Peyer's patch (tissue), 4 donors: ENCODE results near the gene TFF2. TPM values are rescaled to one million over a fixed set of nuclear protein-coding genes. Genes with fewer than 3 reads are reported as not detected.

ENCODE experiments used
- DNase-seq, 3 donors: peaks; one replicate each; pipeline ENCODE4 v3.0.0-alpha.2; 2017 to 2019
- H3K27ac ChIP-seq, 4 donors: fragments of 200-600 bp; sonication (generic); one replicate each; pipeline ENCODE4 v1.5.1; 2016 to 2019
- H3K27me3 ChIP-seq, 2 donors: fragments of 200-600 bp; sonication (generic); one replicate each; pipeline ENCODE4 v1.5.1; 2019
- H3K36me3 ChIP-seq, 3 donors: fragments of 200-600 bp; sonication (generic); one replicate each; pipeline ENCODE4 v1.5.1; 2016 to 2019
- H3K4me1 ChIP-seq, 4 donors: fragments of 200-600 bp; sonication (generic); one replicate each; pipeline ENCODE4 v1.5.1; 2016 to 2019
- H3K4me3 ChIP-seq, 4 donors: fragments of 200-600 bp; sonication (generic); 1 replicate in 3 of 4; 2 replicates in 1 of 4; pipeline ENCODE4 v1.5.1; 2016 to 2019; ENCODE audit warnings: mild to moderate bottlenecking in 1 of 4
- H3K9me3 ChIP-seq, 4 donors: fragments of 200-600 bp; sonication (generic); one replicate each; pipeline ENCODE4 v1.5.1; 2016 to 2019; ENCODE audit warnings: mild to moderate bottlenecking in 1 of 4
- POLR2A ChIP-seq, 2 donors: fragments of 450-650 bp; IDR thresholded peaks; one replicate each; pipeline ENCODE4 v1.5.1; 2017; ENCODE audit warnings: antibody characterized with exemption in 2 of 2, mild to moderate bottlenecking in 2 of 2, moderate library complexity in 2 of 2
- total RNA-seq, 4 donors: library from RNA; depleted of rRNA; stranded (reverse); fragments of >200 nt; gene quantifications; one replicate each; pipeline ENCODE4 v1.1.0, GENCODE V29; 2016
- TF ChIP-seq, protein P1 (sequence below), 6 experiments: fragments of 450-650 bp in 4 of 6; fragments of 200-600 bp in 2 of 6; sonication (generic) in 1 of 6; IDR thresholded peaks; one replicate each; pipeline ENCODE4 v1.5.1; 2017 to 2019; ENCODE audit warnings: antibody characterized with exemption in 6 of 6, mild to moderate bottlenecking in 3 of 6, moderate library complexity in 1 of 6

The TFF2 gene
- total RNA-seq, 4 donors from 2014 or later: 6.7 TPM; not detected in 3

DNA sequence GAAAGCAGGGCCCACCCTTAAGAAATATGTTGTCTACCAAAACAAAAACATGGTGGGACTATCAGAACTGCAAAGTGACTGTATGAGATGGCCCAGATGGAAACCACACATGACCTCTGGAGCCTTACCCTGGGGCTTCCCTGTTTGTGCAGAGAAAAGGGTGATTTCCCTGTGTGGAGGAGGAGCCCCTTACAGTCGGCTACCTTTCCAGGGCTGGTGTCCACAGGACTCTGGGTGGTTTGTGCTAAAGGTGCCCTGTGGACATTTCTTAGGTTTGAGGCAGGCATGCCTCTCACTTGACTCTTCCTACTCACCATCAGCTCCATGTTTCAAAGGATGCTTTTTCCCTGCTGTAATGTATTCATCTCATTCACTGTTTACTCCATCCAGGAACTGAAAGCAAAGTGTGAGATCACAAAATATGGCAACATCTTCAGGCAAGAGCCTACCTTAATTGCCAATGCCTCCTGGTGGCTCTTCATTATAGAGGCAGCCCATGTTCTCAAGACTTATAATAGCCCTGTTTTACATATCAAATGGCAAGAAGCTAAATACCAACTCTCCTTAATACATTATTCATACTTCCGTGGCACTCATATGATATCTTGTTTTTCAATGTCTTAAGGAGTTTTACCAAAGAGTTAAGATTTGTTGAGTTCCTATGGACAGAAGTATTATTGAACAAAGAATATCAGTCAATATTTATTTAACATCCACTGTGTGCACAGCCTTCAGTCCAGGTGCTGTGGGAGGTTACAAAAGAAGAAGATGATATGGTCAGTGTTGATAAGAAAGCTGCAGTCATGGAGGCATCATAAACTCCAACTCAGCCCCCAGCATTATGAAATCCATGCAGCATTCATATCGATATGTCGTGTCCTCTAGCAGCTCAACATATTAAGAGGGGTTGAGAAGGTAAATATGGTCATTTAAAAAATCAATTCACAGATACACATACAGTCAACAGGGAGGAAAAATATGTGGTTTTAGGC lies 20.1 kb downstream of the TFF2 start:
- TF ChIP-seq POLR2A (IDR thresholded peaks at IDR 0.05): no peak
- TF ChIP-seq, protein P1, sequence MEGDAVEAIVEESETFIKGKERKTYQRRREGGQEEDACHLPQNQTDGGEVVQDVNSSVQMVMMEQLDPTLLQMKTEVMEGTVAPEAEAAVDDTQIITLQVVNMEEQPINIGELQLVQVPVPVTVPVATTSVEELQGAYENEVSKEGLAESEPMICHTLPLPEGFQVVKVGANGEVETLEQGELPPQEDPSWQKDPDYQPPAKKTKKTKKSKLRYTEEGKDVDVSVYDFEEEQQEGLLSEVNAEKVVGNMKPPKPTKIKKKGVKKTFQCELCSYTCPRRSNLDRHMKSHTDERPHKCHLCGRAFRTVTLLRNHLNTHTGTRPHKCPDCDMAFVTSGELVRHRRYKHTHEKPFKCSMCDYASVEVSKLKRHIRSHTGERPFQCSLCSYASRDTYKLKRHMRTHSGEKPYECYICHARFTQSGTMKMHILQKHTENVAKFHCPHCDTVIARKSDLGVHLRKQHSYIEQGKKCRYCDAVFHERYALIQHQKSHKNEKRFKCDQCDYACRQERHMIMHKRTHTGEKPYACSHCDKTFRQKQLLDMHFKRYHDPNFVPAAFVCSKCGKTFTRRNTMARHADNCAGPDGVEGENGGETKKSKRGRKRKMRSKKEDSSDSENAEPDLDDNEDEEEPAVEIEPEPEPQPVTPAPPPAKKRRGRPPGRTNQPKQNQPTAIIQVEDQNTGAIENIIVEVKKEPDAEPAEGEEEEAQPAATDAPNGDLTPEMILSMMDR (IDR thresholded peaks at IDR 0.05): peak in 2 of 6 experiments; percentile 12 to 17
- H3K36me3 ChIP-seq: no peaks in the 10 kb centered on the region
- peaks cover 0 to 13% (median 0%) of the 10 kb centered on the region in 4 donors for H3K4me1 ChIP-seq
- no peak for DNase-seq
- H3K27ac ChIP-seq: peak overlapping the region in 2 of 4 donors; percentile 64 to 82
- H3K9me3 ChIP-seq: peaks cover 0 to 5% (median 0%) of the 10 kb centered on the region in 4 donors
- no peak overlapping the region for H3K4me3 ChIP-seq
- no peaks in the 10 kb centered on the region for H3K27me3 ChIP-seq

DNA sequence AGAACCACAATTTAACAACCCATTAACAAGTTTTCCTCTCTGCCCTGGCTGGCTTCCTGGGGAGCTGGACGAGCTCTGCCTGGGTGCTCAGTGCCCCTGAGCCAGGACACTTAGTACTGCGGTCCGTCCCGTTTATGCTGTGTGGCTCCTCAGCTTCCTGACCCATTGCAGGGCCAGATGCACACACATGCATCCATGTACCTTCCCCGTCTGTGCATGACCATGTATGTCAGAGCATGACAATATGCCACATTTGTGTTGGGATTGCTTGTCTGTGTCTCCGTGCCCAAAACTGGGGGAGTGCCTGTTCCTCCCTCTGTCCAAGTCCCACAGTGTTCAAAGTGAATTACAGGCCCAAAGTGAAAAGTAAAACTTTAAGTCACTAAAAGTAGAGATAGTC lies 25.9 kb downstream of the TFF2 start:
- Histone ChIP-seq H3K36me3 (no peaks in the 10 kb centered on the region), H3K4me1 (peaks cover 0 to under 1% (median 0%) of the 10 kb centered on the region in 4 donors), H3K9me3 (no peaks in the 10 kb centered on the region), H3K27me3 (no peaks in the 10 kb centered on the region), H3K27ac (no peak overlapping the region), H3K4me3 (no peak overlapping the region)
- DNase-seq: no peak
- TF ChIP-seq POLR2A (IDR thresholded peaks at IDR 0.05): no peak

DNA sequence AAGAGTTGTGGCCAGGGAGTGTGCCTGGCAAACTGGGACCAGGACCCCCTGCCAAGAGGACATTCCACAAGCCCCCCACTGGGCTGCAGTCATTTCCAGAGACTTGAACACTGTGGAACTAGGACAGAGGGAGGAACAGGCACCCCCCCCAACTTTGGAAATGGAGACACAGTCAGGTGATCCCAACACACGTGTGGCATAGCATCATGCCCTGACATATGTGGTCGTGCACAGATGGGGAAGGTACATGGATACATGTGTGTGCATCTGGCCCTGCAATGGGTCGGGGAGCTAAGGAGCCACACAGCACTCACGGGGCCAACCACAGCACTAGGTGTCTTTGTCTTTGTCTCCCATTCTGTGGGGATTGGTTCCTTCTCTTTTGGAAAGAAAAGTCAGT lies 28.9 kb downstream of the TFF2 start:
- TF ChIP-seq, protein P1 (IDR thresholded peaks at IDR 0.05): no peak
- TF ChIP-seq POLR2A (IDR thresholded peaks at IDR 0.05): no peak
- no peak for DNase-seq
- Histone ChIP-seq H3K36me3 (no peaks in the 10 kb centered on the region), H3K27ac (no peak overlapping the region), H3K4me1 (peaks cover 0 to 8% (median 0%) of the 10 kb centered on the region in 4 donors), H3K9me3 (no peaks in the 10 kb centered on the region), H3K4me3 (no peak overlapping the region), H3K27me3 (no peaks in the 10 kb centered on the region)

DNA sequence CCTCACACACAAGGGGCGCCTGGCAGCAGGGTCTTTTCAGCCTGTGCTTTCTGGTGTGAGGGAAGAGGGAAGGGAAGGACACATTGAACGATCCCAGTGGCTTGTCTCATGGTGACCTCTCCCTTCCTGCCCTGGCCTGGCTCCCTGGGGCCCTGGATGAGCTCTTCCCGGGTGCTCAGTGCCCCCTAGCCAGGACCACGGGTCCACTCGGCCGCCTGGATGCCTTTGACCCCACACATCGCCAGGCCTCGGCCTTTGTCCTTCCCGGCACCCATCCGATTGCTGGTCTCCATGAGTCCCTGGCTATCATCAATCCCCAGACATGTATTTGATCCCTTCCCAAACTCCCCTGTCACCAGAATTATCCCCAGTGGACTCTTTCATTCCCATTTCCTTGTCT lies 29.6 kb downstream of the TFF2 start:
- Histone ChIP-seq H3K36me3 (no peaks in the 10 kb centered on the region), H3K4me3 (no peak overlapping the region), H3K4me1 (peaks cover 0 to 8% (median 0%) of the 10 kb centered on the region in 4 donors), H3K9me3 (no peaks in the 10 kb centered on the region), H3K27me3 (no peaks in the 10 kb centered on the region), H3K27ac (no peak overlapping the region)
- no peak for DNase-seq
- TF ChIP-seq, protein P1 (IDR thresholded peaks at IDR 0.05): no peak

DNA sequence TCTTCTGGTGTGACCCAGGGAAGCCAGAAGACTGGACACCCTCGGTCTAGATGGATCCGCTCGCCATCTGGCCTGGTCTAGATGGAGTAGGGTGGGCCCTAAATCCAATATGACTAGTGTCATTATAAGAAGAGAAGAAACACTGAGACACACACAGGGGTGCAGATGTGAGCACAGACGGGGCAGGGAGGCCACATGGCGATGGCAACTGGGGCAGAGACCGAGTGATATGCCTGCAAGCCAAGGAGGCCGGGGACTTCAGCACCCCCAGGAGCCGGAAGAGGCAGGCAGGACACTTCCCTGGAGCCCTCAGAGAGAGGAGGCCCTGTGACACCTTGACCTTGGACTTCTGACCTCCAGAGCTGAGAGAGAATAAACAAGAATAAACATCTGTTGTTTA lies 30.0 kb downstream of the TFF2 start:
- no peak for DNase-seq
- H3K4me1 ChIP-seq: peaks cover 0 to 8% (median 0%) of the 10 kb centered on the region in 4 donors
- no peaks in the 10 kb centered on the region for H3K27me3 ChIP-seq
- no peak overlapping the region for H3K27ac ChIP-seq
- H3K4me3 ChIP-seq: no peak overlapping the region
- H3K9me3 ChIP-seq: no peaks in the 10 kb centered on the region
- no peaks in the 10 kb centered on the region for H3K36me3 ChIP-seq
- TF ChIP-seq, protein P1 (IDR thresholded peaks at IDR 0.05): no peak
- TF ChIP-seq POLR2A (IDR thresholded peaks at IDR 0.05): no peak
